WTC11 (cell line): Measurements from ENCODE around the gene EDAR.

Experiments
- E2F5 ChIP-seq: sonication (generic); formaldehyde crosslinking; IDR thresholded peaks from 2 replicates; pipeline ENCODE4 v1.8.1; 2022; ENCODE audit warnings: mild to moderate bottlenecking, moderate library complexity, missing genetic modification reagents
- FOXJ3 ChIP-seq: sonication (generic); formaldehyde crosslinking; IDR thresholded peaks from 2 replicates; pipeline ENCODE4 v1.9.0; 2021; ENCODE audit warnings: missing genetic modification reagents, mild to moderate bottlenecking, borderline replicate concordance
- JUN ChIP-seq: sonication (generic); formaldehyde crosslinking; IDR thresholded peaks from 2 replicates; pipeline ENCODE4 v1.8.0; 2023; ENCODE audit warnings: mild to moderate bottlenecking, missing genetic modification reagents
- MAX ChIP-seq: sonication (generic); formaldehyde crosslinking; IDR thresholded peaks from 2 replicates; pipeline ENCODE4 v1.8.0; 2022; ENCODE audit warnings: mild to moderate bottlenecking, missing genetic modification reagents
- NFYB ChIP-seq: sonication (generic); formaldehyde crosslinking; conservative IDR thresholded peaks from 2 replicates; pipeline ENCODE4 v1.8.0; 2022; ENCODE audit warnings: low read depth, missing genetic modification reagents

- TF ChIP-seq E2F5 (CRISPR knock-in tag) (no peak), NFYB (no peak), MAX (CRISPR knock-in tag) (no peak), FOXJ3 (CRISPR knock-in tag) (no peak), JUN (CRISPR knock-in tag) (no peak)
These were observed 48.9 kb downstream of the EDAR start for GRCh38 chr2:108940156-108940555.
